ENCODE results near the gene PSME3IP1. TPM values are rescaled to one million over a fixed set of nuclear protein-coding genes. Genes with fewer than 3 reads are reported as not detected.

The PSME3IP1 gene
- total RNA-seq, 1 donor from 2014 or later: 92.2 TPM

DNA sequence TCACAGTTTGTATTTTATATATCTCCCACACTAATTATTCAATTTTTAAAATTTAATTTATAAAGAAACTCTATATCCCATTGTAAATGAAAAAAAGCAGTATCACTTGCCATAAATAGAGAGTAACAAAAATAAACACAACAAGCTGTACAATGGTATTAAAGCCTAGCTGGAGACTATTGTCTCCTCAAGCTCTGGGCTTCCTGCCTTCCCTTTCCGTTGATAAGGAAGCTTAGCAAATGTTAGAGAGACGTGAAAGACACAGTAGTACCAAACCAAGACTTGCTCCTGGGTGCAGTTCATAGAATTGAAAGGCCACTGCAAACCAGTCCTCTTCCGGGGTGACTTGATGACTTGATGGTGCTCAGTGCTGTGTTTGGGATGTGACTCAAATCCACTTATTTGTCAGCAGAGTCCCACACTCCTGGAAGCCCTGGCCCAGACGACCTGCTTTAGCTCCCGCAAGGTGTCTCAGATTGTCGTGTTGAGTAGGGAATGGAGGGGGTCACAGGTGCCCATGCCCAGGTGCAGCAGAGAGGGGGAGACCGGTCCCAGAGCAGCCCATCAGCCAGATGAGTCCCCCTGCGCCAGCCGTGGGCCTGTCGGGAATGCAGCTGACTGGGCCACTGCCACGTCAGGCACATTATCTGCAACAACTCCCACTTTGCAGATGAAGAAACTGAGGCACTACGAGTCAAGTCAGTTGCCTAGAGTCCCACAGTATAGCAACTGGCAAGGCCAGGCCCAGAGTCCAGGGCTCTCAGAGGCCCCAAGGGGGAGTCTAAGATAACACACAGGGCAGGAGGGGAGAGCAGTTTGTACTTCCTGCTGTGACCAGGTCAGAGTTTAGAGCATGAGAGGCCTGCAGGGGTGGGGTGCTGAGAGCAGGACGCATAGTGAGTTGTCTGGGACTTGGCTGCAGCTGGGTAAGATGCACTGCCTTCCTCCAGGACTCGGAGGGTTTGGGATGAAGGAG, 40.5 kb downstream of the PSME3IP1 start:
- no peak for DNase-seq (ENCODE audit: low read depth)

DNA sequence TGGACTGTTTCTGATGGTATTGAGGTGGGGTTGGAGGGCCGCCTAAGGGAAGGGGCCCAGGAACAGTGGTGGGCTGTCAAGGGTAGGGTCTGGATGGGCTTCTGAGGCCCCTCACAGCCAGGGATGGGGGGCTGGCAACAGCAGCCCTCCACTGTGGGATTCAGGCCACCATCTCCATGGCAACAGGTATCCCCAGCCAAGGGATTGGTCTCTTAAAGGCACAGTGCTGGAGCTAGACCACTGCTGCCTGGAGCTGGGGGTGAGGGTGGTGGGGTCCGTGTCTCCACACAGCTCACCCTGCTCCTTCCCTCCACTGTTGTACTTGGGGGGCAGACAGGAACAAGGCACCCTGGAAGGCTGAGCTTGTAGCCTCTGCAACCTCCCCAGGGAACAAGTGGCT, 41.8 kb downstream of the PSME3IP1 start:
- no peak for DNase-seq (ENCODE audit: low read depth)

DNA sequence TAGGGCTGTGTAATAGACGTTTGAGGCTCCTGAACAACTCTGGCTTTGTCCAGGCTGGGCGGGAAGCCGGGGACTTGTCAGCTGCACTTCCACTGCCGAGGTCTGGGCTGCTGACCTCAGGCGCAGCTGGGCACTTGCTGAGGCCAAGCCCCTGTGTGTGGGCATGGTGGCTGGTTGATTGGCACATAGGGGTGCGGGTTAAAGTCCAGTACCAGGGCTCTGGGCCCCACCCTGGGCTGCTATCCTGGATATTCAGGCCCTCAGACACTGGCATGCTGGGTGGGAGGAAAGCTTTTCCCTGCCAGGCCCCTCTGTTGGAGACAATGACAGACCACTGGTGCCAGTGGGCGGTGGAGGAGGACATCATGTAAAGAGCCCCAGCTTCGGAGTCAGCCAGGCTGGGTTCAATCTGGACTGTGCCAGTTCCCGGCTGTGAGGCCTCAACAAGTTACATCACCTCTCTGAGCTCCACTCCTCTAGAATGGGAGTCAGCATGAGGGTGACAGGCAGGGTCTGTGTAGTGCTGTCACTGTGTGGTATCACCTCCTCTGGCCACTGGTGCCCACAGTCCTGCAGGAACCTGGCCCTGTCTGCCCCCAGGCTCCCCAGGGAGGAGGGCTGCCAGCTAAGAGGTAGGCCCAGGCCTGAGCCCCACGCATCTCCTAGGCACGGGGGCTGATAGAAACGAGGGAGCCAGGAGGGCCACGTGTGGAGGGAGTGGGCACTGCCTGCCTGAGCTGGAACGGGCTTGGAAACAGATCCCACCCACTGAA, 42.5 kb downstream of the PSME3IP1 start:
- no peak for DNase-seq (ENCODE audit: low read depth)

DNA sequence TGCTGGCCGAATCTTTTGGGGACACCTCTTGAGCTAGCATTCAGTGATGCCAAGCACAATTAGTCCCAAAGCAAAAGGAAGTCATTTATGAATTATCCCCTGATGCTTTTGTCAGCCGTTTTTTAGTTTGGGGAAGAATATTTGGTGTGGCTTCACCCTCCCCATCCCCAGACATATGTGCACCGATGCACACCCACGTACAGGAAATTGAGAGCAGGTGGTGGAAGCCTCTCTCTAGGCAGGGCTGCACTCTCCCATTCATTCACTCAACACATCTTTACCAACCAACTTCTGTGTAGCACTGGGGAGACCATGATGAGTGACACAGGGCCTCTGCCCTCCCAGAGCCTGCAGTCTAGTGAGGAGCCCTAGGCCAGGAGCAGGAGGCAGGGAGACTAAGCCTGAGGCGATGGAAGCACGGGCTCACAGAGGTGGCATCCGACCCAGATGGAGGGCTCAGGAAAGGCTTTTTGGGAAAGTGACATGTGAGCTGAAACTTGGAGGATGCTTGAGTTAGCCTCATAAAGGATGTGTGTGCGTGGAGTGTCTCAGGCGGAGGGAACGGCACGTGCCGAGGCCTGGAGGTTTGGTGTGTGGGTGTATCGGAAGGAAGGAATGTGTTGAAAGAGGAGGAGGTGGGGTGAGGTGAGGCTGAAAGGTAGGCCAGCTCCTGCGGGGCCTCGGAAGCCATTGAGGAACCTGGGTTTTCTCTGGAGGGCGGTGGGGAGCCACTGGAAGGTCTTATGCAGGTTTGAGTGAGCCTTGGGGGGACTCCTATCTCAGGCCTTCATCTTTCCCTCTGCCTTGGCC, 43.8 kb downstream of the PSME3IP1 start:
- no peak for DNase-seq (ENCODE audit: low read depth)

DNA sequence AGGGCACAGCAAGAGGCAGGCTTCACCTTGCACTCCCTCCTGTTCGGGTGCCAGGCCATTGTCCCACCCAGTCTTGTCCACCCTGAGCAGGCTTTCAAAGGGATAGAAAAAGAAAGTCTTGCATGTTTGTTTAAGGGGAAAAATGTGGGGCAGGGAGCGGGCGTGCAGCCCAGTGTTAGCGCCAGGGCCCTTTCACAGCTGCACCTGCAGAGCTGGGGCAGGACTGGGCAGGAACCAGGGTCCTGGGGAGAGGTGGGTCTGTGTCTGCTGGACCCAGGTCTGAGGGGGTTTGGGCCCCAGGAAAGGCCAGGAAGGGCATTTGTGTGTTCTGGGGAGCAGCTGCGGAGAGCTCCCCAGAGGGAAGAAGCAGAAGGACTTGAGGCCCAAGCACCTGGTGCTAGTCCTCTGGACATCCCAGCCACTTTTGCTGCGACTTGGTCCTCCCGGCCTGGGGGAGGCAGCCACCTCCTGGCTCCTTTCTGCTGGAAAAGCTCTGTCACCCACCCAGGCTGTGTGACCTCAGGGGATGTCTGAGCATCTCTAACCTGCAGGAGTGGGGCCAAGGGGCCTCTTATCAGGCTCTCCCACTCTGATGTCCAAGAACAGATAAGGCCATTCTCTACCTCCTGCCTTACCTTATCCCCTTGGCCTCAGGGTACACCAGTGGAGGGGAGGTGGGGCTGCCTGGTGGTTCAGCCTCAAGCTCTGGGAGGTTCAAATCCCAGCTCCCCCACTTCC, 44.7 kb downstream of the PSME3IP1 start:
- DNase-seq (ENCODE audit: low read depth): no peak

DNA sequence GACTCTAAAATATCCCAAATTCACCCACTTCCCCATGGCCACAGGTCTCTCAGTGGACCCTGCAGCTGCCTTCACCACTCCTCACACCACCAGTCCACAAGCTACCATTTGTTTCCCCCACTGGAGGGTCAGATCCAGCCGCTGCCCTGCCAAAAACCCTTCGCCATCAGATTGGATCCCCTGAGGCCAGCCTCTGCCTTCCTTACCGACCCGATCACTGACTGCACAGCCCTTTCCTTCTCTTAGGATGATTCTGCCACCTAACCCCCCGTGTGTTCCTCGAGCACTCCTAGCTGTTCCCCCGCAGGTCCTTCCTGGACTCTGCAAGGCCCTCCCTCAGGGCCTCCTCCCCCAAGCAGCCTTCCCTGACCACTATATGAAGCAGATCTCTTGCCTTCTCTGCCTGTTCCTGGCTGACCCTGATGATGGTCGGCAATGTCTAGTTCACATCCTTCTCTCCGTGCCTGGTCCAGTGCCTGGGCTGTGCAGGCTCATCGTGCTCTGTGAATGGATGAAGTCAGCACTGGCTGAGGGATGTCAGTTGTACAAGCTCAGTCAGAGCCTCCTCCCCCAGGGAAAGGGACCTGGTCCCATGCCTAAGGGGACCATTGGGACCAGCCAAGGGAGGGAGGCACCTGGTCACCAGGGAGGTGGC, 47.4 kb downstream of the PSME3IP1 start:
- no peak for DNase-seq (ENCODE audit: low read depth)

DNA sequence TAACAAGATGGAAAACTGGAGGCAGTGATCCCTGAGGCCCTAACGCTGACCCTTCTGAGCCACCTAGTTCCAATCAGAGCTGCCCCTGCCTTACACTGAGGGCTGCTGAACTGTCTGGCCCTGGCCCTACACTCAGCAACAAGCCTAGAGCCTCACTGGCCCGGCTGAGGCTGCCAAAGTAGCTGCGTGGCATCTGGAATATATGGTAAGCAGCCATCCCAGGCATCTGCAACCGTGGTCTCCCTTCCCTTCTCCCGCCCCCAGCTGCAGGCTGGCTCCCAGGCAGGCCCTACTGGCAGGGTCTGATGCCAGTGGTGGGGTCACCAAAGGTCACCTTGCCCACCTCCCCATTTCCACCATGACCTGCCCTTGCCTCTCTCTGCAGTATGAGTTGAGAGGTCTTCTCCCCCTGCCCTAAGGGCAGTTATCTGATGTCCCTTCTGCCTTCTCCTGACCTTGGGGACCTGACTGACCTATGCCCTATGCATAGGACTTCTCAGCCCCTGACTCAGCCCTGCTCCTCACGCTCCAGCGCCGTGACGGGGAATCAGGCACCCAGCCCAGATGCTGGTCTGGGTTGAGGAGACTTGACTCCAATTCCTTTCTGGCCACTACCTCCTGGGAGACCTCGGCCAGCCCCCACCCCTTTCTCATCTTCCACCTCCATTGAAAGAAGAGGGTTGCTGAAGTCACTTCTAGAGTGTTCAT, 48.1 kb downstream of the PSME3IP1 start:
- DNase-seq (ENCODE audit: low read depth): no peak

DNA sequence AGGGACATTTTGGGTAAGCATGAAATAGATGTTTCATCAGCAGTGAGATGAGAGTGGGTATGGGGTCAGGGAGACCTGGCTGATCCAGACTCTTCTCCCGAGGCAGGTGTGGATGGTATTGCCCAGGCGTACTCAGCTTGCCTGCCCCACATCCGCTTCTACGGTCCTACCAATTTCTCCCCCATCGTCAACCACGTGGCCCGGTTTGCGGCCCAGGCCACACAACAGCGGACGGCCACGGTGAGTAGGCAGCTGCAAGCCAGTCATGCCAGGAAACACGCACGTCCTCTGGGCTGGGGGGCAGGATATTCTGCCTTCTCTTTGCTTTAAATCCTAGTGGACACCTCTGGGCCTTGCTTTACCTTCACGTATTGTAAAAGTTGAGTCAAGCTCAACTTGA, 48.8 kb downstream of the PSME3IP1 start:
- no peak for DNase-seq (ENCODE audit: low read depth)

DNA sequence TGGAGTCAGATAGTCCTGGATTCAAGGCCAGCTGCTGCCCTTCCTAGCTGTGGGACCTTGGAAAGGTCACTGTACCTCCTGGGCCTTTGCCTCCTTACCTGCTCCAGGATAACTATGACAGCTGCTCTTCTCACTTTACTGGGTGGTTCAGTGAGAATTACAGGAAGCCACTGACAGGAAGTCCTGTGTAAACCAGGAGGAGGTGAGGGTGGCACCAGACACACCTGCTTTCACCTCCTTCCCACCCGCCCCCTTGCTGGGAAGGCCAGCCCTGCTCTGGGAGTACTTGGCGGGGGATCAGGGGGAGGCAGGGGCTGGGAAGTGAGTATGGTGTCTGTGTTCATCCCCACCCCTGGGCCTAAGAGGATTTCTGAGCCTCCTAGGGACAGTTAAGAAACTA, 50.9 kb downstream of the PSME3IP1 start:
- no peak for DNase-seq (ENCODE audit: low read depth)

DNA sequence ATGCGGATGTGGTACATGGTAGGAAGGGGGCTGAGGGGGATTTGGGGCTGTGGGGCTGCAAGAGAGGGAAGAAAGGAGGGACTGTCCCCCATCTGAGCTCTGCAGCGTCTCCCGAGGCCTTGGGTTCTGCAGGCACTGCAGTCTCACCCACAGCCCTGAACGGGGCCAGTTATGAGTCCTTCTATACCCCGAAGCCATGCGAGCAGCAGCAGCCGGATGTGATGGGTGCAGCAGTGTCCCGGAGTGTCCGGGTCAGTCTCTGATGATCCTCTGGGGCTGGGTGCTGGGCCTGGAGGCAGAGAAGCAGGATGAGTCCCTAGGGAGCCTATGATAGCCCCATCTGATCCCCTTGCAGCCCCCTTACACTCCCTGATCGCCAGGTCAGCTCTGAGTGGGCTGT, 52.0 kb downstream of the PSME3IP1 start:
- no peak for DNase-seq (ENCODE audit: low read depth)

DNA sequence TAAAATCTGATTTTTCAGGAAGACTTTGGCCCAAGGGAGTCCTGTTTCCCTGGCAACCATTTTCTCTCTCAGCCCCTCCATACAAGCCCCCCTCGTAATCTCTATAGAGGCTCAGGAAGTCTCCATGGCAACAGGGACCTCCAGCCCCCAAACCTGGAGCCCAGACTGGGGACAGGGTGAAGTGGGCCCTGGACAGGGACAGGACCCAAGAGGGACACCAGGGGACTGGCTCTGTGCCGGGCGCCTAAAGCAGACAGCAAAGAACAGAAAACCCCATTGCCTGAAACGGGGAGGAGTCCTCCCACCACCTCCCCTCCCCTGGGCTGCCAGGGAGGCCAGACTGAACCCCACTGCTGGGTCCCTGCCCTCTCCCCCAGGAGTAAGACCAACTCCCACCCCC, 52.8 kb downstream of the PSME3IP1 start:
- no peak for DNase-seq (ENCODE audit: low read depth)

DNA sequence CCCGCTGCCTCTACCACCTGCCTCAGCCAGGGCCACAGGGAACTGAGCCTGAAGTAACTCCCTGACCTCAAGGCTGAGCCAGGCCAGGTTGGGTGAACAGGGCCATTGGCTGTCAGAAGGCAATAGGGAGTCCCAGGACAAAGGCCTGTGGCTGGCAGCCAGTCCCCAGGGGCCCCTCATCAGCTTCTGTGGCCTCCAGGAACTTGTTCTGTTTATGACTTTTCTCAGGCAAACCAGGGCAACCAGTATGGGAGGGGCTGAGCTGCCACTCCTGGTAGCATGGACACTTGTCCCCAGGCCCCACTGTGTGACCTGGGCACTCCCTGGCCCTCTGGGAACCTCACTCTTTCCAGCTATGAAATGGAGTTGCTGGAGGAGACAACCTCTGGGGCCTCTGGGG, 53.4 kb downstream of the PSME3IP1 start:
- no peak for DNase-seq (ENCODE audit: low read depth)

DNA sequence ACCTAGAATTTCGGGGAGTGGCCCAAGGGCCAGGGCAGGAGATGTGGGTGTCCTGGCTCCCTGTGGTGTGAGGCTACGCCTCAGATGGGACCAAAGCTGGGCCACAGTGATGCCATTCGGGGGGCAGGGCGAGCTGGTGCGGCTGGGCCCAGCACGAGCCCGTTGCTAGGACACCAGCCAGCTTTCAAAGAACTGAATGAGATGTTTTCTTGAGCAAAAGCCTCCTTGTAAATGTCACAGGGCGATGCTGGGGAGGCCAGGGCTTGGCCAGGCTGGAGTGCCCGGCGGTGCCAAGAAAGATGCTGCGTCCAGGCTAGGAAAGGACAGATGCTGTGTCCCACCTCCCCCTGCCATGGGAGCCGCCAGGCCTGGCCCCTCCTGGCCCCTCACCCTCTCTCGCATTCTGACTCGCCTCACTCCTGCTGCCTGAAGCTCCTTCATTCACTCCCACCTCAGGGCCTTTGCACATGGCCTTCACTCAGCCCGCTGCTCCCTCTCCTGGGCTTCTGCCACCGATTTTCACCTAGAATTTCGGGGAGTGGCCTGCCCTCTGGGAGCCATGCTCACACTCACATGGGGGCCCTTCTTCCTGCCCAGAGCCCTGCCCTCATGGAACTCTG, 54.4 kb downstream of the PSME3IP1 start:
- no peak for DNase-seq (ENCODE audit: low read depth)

DNA sequence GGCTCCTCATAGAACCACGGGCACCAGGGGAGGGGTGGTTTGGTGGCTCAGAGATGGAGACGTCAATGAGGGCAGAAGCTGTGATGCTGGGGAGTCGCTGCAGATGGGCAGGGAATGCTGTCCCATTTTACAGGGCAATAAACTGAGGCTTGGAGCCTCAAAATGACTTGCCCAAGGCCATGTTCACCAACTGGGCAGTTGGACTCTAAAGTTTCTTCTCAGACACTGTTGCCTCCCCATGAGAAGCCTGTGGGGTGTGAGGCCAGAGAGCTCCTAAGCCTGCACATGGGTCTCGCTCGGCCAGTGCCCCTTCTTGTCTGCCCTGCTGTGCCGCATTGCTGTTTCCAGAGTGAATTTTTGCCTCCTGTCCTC, 54.9 kb downstream of the PSME3IP1 start:
- no peak for DNase-seq (ENCODE audit: low read depth)

DNA sequence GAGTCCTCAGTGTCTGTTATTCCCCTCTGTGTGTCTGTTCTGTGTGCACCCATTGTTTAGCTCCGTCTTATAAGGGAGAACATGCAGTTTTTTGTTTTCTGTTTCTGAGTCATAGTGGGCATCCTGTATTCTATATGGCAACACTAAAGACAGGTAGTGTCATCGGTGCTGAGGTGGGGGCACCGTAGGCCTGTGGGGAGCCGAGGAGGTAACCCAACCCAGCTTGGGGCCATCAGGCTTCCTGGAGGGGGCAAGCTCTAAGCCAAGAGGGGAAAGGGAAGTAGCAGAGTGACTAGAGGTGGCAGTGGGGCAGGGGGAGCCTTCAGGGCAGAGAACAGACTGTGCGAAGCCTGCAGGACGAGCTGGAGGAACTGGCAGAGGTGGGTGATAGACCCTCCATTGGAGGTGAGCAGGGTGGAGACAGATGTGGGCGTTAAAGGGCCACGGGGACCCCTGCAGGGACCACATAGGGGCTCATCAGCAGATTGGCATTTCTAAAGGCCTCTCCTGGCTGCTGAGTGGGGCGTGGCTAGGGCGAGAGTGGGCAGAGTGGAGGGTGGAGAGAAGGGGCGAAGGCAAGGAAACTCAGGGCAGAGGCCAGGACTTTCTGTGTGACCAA, 57.0 kb downstream of the PSME3IP1 start:
- DNase-seq (ENCODE audit: low read depth): no peak

DNA sequence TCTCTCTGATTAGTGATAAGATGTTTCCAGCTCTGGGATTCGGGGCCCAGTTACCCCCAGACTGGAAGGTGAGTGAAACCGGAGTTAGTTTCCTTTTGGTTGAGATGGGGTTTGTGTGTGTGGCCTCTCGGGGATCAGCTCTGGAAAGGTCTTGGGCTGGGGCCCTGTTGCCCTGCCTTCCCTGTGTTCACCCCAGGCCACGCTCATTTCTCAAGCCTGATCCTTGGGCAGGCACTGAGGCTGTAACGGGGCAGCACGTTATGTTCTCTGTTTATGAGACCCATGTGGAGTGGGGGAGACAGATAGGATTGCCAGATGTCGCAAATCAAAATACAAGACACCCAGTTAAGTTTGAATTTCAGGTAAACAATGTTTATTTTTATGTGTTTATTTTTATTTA, 58.0 kb downstream of the PSME3IP1 start:
- DNase-seq (ENCODE audit: low read depth): no peak

DNA sequence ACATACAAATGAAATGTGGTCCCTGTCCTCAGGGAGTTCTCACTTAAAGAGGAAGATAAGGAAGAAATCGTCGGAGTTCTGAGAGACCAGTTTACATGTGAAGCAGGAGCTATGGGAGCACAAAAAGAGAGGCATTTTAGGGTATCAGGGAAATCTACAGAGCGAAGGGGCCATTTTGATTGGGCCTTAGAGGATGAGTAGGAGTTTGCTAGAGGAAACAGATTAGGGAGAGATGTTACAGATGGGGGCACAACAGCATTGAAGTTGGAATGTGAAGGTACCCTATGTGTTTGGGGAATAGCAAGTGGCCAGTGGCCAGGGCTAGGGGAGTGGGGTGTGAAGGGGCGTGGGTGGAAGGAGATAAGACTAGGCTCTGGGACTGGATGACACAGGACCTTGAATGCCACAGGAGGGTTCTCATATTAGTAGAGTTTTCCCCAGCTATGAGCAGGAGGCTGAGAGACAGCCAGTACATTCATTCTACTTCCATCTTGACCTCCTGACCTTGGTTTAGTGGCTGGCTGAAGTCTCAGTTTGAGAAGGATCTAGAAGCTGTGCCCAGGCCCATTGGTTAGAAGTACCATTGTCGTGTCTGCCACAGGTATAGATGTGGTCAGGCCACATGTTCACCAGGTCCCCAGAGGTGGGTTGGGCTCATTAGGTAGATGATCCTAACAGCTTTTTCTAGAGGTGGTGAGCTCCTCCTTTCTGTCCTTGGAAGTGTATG, 58.6 kb downstream of the PSME3IP1 start:
- no peak for DNase-seq (ENCODE audit: low read depth)

DNA sequence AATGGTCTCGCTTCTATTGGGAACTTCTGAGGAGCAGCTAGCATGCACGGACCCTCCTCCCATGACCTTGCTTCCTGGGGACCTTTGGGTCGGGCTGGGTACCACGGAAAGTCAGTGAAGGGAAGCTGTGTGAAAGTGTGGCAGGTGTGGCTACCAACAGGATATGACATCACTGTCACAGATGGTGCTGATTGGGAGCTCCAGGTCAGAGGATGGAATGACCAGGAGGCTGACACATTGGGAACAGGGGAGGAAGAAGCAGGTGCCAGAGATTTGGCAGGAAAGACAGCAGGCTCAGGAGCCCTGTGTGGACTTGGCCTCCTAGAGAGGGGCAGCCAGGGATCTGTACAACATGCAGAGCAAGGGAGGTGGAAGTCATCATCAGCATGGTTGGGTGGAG, 59.4 kb downstream of the PSME3IP1 start:
- DNase-seq (ENCODE audit: low read depth): no peak

DNA sequence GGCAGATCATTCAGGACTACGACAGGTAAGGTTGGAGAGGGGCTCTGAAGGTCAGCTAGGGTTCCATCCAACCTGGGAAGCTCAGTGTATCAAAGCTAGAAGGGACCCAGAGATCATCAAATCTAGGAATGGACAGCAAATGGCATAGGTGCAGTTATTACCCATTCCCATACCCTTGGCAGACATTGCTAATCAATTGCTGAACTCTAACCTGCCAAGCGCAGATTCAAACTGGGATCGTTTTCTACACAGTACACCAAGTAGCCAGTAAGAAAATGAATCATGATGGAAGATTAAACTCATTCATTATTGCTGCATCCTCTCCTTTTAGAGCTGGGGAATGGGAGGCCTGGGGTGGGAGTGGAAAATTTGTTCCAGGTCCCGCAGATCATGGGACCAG, 59.9 kb downstream of the PSME3IP1 start:
- DNase-seq (ENCODE audit: low read depth): no peak

Measured in renal cortical epithelial cell (primary cell).